ENCODE results near the gene AP4M1.

- TF ChIP-seq CTCF (IDR thresholded peaks at IDR 0.05) (no peak), POLR2A (IDR thresholded peaks at IDR 0.05) (no peak), EP300 (IDR thresholded peaks at IDR 0.05) (no peak)
Measured at GRCh38 chr7:100091411-100092181, 9.8 kb upstream of the AP4M1 start.
